Adrenal gland (tissue), 5 donors: ENCODE measurements around the gene FBLN5.

Source experiments
- CTCF ChIP-seq, 6 experiments: fragments of 450-650 bp in 4 of 6; fragments of 200-600 bp in 2 of 6; sonication (generic) in 1 of 6; IDR thresholded peaks; 1 replicate in 5 of 6; 2 replicates in 1 of 6; pipeline versions ENCODE4 v1.5.1 to v1.8.0; 2016 to 2021; ENCODE audit warnings: antibody characterized with exemption in 6 of 6, mild to moderate bottlenecking in 2 of 6, moderate library complexity in 1 of 6
- POLR2A ChIP-seq, 2 donors: fragments of 450-650 bp; IDR thresholded peaks; one replicate each; pipeline ENCODE4 v1.6.1; 2017; ENCODE audit warnings: antibody characterized with exemption in 2 of 2, mild to moderate bottlenecking in 2 of 2, moderate library complexity in 1 of 2
- donor health status: DM: no; HTN: no; CAD: no.

DNA sequence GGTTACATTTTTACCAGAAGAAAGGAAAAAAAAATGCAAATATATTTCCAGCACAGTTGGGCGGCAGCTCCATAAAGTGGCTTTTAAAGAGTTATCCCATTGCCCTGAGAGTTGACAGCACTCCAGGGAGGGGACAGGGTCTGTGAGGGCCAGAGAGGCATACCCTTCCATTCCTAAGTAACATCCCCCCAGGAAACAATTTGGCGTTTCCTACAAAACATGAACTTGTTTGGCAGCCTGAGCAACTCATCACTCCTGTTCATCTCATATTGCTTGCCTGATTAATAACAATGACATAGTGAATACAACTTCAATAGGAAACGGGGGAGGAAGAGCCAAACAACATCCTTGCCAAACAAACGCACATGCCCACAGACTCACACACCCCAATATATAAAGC, 103.5 kb downstream of the FBLN5 start:
- TF ChIP-seq CTCF (IDR thresholded peaks at IDR 0.05) (no peak), POLR2A (IDR thresholded peaks at IDR 0.05) (no peak)
